NCI-H187 (cell line): ENCODE measurements around the gene TMEM151A.
A peak's percentile ranks its signal among the peaks of the same experiment; 100 is the strongest.
"Not testable (repeated sequence)": the region's sequence is repeated elsewhere in the genome, so short reads cannot be mapped to it uniquely, and the experiment has no call there.

Experiments used
- DNase-seq, 2 experiments: peaks; one replicate each; lab custom pipeline; 2025; lab: John Stamatoyannopoulos, UW

The TMEM151A gene

GRCh38 chr11:66267379-66268243, 24.1 kb upstream of the TMEM151A start:
- DNase-seq: peak; percentile 30 to 43

GRCh38 chr11:66268244-66268951, 23.3 kb upstream of the TMEM151A start, which contains the start of gene RAB1B:
TSS of gene RAB1B (plus strand) at chr11:66268639. CDS start at chr11:66268680, 41 bp downstream.
- DNase-seq: peak; percentile 97 to 98

GRCh38 chr11:66268952-66269905, 22.5 kb upstream of the TMEM151A start:
- DNase-seq: no peak

GRCh38 chr11:66271816-66272215, 19.9 kb upstream of the TMEM151A start:
- DNase-seq: no peak

- no peak for DNase-seq
These were observed 19.1 kb upstream of the TMEM151A start for GRCh38 chr11:66272596-66272995.

- no peak for DNase-seq
These were observed 17.5 kb upstream of the TMEM151A start for GRCh38 chr11:66274219-66274618.

GRCh38 chr11:66275396-66275795, 16.3 kb upstream of the TMEM151A start:
- no peak for DNase-seq

GRCh38 chr11:66275984-66276612, 15.6 kb upstream of the TMEM151A start:
- no peak for DNase-seq

- not testable (repeated sequence) for DNase-seq
These were observed 15.1 kb upstream of the TMEM151A start for GRCh38 chr11:66276619-66277018.

GRCh38 chr11:66277064-66277463, 14.6 kb upstream of the TMEM151A start:
- DNase-seq: not testable (repeated sequence)

GRCh38 chr11:66277471-66278362, 14.0 kb upstream of the TMEM151A start, which contains the start of gene CNIH2:
TSS of gene CNIH2 (plus strand) at chr11:66278175. CDS start at chr11:66278457, 282 bp downstream.
- DNase-seq: peak in 1 of 2 experiments; percentile 43

- no peak for DNase-seq
These were observed 13.2 kb upstream of the TMEM151A start for GRCh38 chr11:66278363-66279091.

GRCh38 chr11:66279092-66279734, 12.5 kb upstream of the TMEM151A start:
- no peak for DNase-seq

GRCh38 chr11:66280428-66280827, 11.3 kb upstream of the TMEM151A start:
- no peak for DNase-seq

- no peak for DNase-seq
These were observed 10.7 kb upstream of the TMEM151A start for GRCh38 chr11:66281001-66281400.

- peak in 1 of 2 experiments; percentile 60 for DNase-seq
These were observed 9.8 kb upstream of the TMEM151A start for GRCh38 chr11:66281776-66282467.

GRCh38 chr11:66282468-66283455, 8.9 kb upstream of the TMEM151A start:
- peak; percentile 88 to 97 for DNase-seq
